ENCODE measurements around the gene ATP5MG.

ATP5MG gene

DNA sequence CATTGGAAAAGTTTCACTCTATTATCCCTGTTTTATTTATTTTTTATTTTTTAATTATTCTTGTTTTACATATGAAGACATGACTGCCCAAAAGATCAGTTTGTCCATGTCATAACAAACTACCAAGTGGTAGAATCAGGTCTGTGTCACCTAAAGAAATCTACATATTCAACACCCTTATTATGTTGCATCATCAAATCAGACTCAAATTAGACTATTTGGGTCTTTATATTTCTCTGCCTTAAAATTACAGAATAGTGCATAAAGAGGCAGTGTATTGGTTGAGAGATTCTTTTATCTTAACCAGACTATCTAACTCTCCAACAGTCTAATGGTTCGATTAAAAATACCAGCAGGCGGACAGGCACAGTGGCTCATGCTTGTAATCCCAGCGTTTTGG, 18.5 kb upstream of the ATP5MG start:
- Histone ChIP-seq H3K18ac (ENCODE audit: low read length) (no peak overlapping the region), H3K4me1 (ENCODE audit: control insufficient read depth in 1 of 2, insufficient read depth in 2 of 2, low read length in 2 of 2) (no peaks in the 10 kb centered on the region), H3K9ac (ENCODE audit: low read length) (no peak overlapping the region), H2BK5ac (ENCODE audit: low read depth, low read length, poor library complexity) (no peak overlapping the region), H3K36me3 (ENCODE audit: control insufficient read depth in 1 of 2, insufficient read depth in 2 of 2, low read length in 2 of 2) (peaks cover 8 to 38% of the 10 kb centered on the region in 2 experiments), H4K12ac (ENCODE audit: low read depth, low read length) (no peak overlapping the region), H2AK5ac (ENCODE audit: low read length) (no peak overlapping the region), H3K79me2 (ENCODE audit: control insufficient read depth, insufficient read depth, low read length, poor library complexity) (no peaks in the 10 kb centered on the region), H3K23ac (ENCODE audit: low read length) (no peak overlapping the region), H3K27ac (ENCODE audit: low read depth, low read length) (no peak overlapping the region), H4K91ac (ENCODE audit: low read depth, low read length) (no peak overlapping the region), H3K27me3 (ENCODE audit: insufficient read depth, low read length) (no peaks in the 10 kb centered on the region), H2BK12ac (ENCODE audit: low read length) (no peak overlapping the region), H3K4me2 (ENCODE audit: low read length) (no peak overlapping the region), H3K4me3 (ENCODE audit: low read depth, low read length) (no peak overlapping the region), H2AFZ (ENCODE audit: insufficient read depth, low read length, poor library complexity) (no peak overlapping the region), H3K9me3 (ENCODE audit: insufficient read depth, low read depth, low read length) (no peaks in the 10 kb centered on the region), H3K14ac (ENCODE audit: low read length) (no peak overlapping the region), H3K4ac (ENCODE audit: low read depth, low read length) (no peak overlapping the region), H3K79me1 (ENCODE audit: low read length) (no peaks in the 10 kb centered on the region), H2BK120ac (ENCODE audit: insufficient read depth, low read length, poor library complexity) (no peak overlapping the region), H4K8ac (ENCODE audit: low read depth, low read length) (no peak overlapping the region)
- no CpG with 5 or more reads among the region's 3 CpGs for WGBS (ENCODE audit: extremely low coverage, insufficient coverage, insufficient read length)
- DNase-seq: no peak

DNA sequence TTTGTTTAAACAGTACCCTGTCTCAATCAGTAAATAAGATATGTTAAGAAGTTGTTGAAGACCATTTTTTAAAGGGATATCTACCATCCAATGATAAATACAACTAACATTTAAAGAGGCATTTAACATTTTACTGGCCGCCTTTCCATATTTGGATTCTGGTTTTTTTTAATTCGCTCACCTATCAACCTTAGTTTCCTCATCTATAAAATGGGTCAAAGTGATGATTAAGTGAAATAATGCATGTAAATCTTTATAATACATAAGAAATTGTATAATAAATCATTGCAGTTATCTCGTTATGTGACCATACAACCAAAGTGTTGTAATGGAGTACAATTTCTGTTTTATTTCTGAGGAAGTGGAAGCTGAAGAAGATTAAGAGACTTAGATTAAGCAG, 17.7 kb upstream of the ATP5MG start:
- Histone ChIP-seq H2AK5ac (ENCODE audit: low read length) (no peak overlapping the region), H3K4ac (ENCODE audit: low read depth, low read length) (no peak overlapping the region), H4K12ac (ENCODE audit: low read depth, low read length) (no peak overlapping the region), H3K27ac (ENCODE audit: low read depth, low read length) (no peak overlapping the region), H2BK12ac (ENCODE audit: low read length) (no peak overlapping the region), H3K9ac (ENCODE audit: low read length) (no peak overlapping the region), H3K18ac (ENCODE audit: low read length) (no peak overlapping the region), H2AFZ (ENCODE audit: insufficient read depth, low read length, poor library complexity) (no peak overlapping the region), H3K79me1 (ENCODE audit: low read length) (no peaks in the 10 kb centered on the region), H2BK120ac (ENCODE audit: insufficient read depth, low read length, poor library complexity) (no peak overlapping the region), H3K9me3 (ENCODE audit: insufficient read depth, low read depth, low read length) (no peaks in the 10 kb centered on the region), H4K91ac (ENCODE audit: low read depth, low read length) (no peak overlapping the region), H4K8ac (ENCODE audit: low read depth, low read length) (no peak overlapping the region), H3K36me3 (ENCODE audit: control insufficient read depth in 1 of 2, insufficient read depth in 2 of 2, low read length in 2 of 2) (peaks cover 10 to 42% of the 10 kb centered on the region in 2 experiments), H3K4me2 (ENCODE audit: low read length) (no peak overlapping the region), H3K79me2 (ENCODE audit: control insufficient read depth, insufficient read depth, low read length, poor library complexity) (no peaks in the 10 kb centered on the region), H2BK5ac (ENCODE audit: low read depth, low read length, poor library complexity) (no peak overlapping the region), H3K4me3 (ENCODE audit: low read depth, low read length) (no peak overlapping the region), H3K23ac (ENCODE audit: low read length) (no peak overlapping the region), H3K4me1 (ENCODE audit: control insufficient read depth in 1 of 2, insufficient read depth in 2 of 2, low read length in 2 of 2) (no peaks in the 10 kb centered on the region), H3K14ac (ENCODE audit: low read length) (no peak overlapping the region), H3K27me3 (ENCODE audit: insufficient read depth, low read length) (no peaks in the 10 kb centered on the region)
- WGBS (ENCODE audit: extremely low coverage, insufficient coverage, insufficient read length): no CpG with 5 or more reads among the region's 3 CpGs
- DNase-seq: no peak

- WGBS (ENCODE audit: extremely low coverage, insufficient coverage, insufficient read length): no CpG with 5 or more reads among the region's 6 CpGs
- Histone ChIP-seq H2BK120ac (ENCODE audit: insufficient read depth, low read length, poor library complexity) (no peak overlapping the region), H3K79me1 (ENCODE audit: low read length) (peaks cover 2% of the 10 kb centered on the region), H3K36me3 (ENCODE audit: control insufficient read depth in 1 of 2, insufficient read depth in 2 of 2, low read length in 2 of 2) (peaks cover 20 to 26% of the 10 kb centered on the region in 2 experiments), H3K4ac (ENCODE audit: low read depth, low read length) (no peak overlapping the region), H3K27me3 (ENCODE audit: insufficient read depth, low read length) (no peaks in the 10 kb centered on the region), H4K12ac (ENCODE audit: low read depth, low read length) (no peak overlapping the region), H2AK5ac (ENCODE audit: low read length) (no peak overlapping the region), H3K79me2 (ENCODE audit: control insufficient read depth, insufficient read depth, low read length, poor library complexity) (peaks cover 2% of the 10 kb centered on the region), H3K4me3 (ENCODE audit: low read depth, low read length) (no peak overlapping the region), H3K18ac (ENCODE audit: low read length) (no peak overlapping the region), H3K4me2 (ENCODE audit: low read length) (no peak overlapping the region), H2BK12ac (ENCODE audit: low read length) (no peak overlapping the region), H2BK5ac (ENCODE audit: low read depth, low read length, poor library complexity) (no peak overlapping the region), H2AFZ (ENCODE audit: insufficient read depth, low read length, poor library complexity) (no peak overlapping the region), H3K4me1 (ENCODE audit: control insufficient read depth in 1 of 2, insufficient read depth in 2 of 2, low read length in 2 of 2) (peaks cover 0 to 2% of the 10 kb centered on the region in 2 experiments), H4K8ac (ENCODE audit: low read depth, low read length) (no peak overlapping the region), H4K91ac (ENCODE audit: low read depth, low read length) (no peak overlapping the region), H3K9ac (ENCODE audit: low read length) (no peak overlapping the region), H3K27ac (ENCODE audit: low read depth, low read length) (no peak overlapping the region), H3K14ac (ENCODE audit: low read length) (no peak overlapping the region), H3K23ac (ENCODE audit: low read length) (no peak overlapping the region), H3K9me3 (ENCODE audit: insufficient read depth, low read depth, low read length) (no peaks in the 10 kb centered on the region)
- no peak for DNase-seq
Observed at GRCh38 chr11:118396097-118396501, 5.3 kb upstream of the ATP5MG start.

DNA sequence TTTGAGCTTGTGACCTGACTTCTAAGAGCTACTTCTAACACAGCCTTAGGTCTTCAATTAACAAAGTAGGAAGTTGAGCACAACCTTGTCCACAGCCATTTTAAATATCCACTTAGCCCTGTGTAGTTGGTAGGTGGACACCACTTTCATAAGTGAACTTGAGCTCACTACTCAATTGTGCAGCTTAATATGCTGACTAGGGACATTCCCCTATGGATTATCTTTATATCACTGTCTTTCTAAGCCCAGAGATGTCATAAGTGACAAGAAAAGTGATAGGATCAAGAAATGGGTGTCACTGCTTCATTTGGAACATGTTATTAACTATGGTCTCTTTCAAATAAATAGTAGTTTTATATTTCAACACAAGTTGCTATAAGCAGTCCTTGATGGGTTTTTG, 4.0 kb upstream of the ATP5MG start:
- Histone ChIP-seq H2AFZ (ENCODE audit: insufficient read depth, low read length, poor library complexity) (no peak overlapping the region), H2BK5ac (ENCODE audit: low read depth, low read length, poor library complexity) (no peak overlapping the region), H3K79me2 (ENCODE audit: control insufficient read depth, insufficient read depth, low read length, poor library complexity) (peaks cover 8% of the 10 kb centered on the region), H3K9ac (ENCODE audit: low read length) (no peak overlapping the region), H3K79me1 (ENCODE audit: low read length) (peaks cover 7% of the 10 kb centered on the region), H4K91ac (ENCODE audit: low read depth, low read length) (no peak overlapping the region), H4K12ac (ENCODE audit: low read depth, low read length) (no peak overlapping the region), H2AK5ac (ENCODE audit: low read length) (no peak overlapping the region), H4K8ac (ENCODE audit: low read depth, low read length) (no peak overlapping the region), H3K27me3 (ENCODE audit: insufficient read depth, low read length) (no peaks in the 10 kb centered on the region), H3K4me2 (ENCODE audit: low read length) (no peak overlapping the region), H3K4ac (ENCODE audit: low read depth, low read length) (no peak overlapping the region), H3K4me3 (ENCODE audit: low read depth, low read length) (no peak overlapping the region), H3K18ac (ENCODE audit: low read length) (no peak overlapping the region), H3K36me3 (ENCODE audit: control insufficient read depth in 1 of 2, insufficient read depth in 2 of 2, low read length in 2 of 2) (peaks cover 17 to 26% of the 10 kb centered on the region in 2 experiments), H3K27ac (ENCODE audit: low read depth, low read length) (no peak overlapping the region), H3K14ac (ENCODE audit: low read length) (no peak overlapping the region), H3K9me3 (ENCODE audit: insufficient read depth, low read depth, low read length) (no peaks in the 10 kb centered on the region), H3K23ac (ENCODE audit: low read length) (no peak overlapping the region), H2BK120ac (ENCODE audit: insufficient read depth, low read length, poor library complexity) (no peak overlapping the region), H2BK12ac (ENCODE audit: low read length) (no peak overlapping the region), H3K4me1 (ENCODE audit: control insufficient read depth in 1 of 2, insufficient read depth in 2 of 2, low read length in 2 of 2) (peaks cover 0 to 2% of the 10 kb centered on the region in 2 experiments)
- no peak for DNase-seq

All from trophoblast cell (in vitro differentiated cells and primary cell).